Fibroblast of villous mesenchyme (primary cell): ENCODE measurements around the gene KDR. TPM values are rescaled to one million over a fixed set of nuclear protein-coding genes. Genes with fewer than 3 reads are reported as not detected.

Experiments
- DNase-seq: peaks from one replicate; pipeline ENCODE4 v3.0.0-alpha.2; 2010; ENCODE audit warnings: low read depth
- H3K4me3 ChIP-seq: 2 replicates; pipeline ENCODE4 v1.5.1; 2011; ENCODE audit warnings: low read depth, mild to moderate bottlenecking, low read length
- total RNA-seq: library from RNA; depleted of rRNA; stranded (reverse); fragments of >200 nt; gene quantifications from 2 replicates; pipeline ENCODE4 v1.2.3, GENCODE V29; 2012
- TF ChIP-seq, protein P1 (sequence below): IDR thresholded peaks from 2 replicates; pipeline ENCODE4 v1.5.1; 2012; ENCODE audit warnings: low read depth, mild to moderate bottlenecking, low read length; ENCODE audit not compliant: insufficient read depth

KDR gene
- total RNA-seq, 1 donor, result 0.86 TPM

DNA sequence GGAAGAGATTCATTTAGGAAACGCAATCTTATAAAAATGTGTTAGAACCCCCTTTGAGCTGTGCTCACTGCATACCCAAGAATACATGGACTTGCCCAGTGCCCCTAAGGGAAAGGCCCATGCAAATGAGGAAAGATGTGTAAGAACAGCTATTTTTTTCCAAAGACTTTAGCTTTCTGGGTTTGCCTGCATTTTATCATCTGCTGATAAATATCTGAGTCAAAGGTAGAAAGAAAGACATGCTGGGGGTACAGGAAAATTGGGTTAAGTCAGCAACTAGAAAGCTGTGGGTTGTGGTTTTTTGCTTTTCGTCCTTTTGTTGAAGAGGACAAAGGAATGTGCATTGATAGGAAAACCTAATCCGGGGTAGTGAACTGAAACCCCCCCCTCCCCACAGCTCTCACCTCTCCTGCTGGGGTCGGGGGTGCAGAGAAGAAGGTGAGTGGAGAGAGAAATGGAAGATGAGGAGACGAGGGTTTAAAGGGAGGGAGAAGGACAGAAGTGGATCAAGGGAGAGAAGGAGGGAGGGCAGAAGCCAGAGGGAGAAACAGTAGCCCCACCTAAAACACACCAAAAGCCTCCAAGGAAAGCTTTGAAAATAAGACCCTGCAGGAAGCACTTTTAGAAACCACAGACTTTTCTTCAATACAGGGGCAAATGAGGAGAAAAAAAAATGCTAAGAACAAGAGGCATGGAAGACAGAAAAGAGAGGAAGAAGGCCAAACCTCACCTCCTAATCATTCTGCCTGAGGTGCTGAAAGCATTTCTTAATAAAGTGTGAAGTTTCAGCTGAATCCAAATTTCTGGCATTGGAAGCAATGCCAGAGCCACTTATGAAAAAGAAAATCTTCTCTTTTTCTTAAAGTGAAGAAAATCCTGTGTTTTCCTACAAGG lies 49.3 kb downstream of the KDR start:
- no peak overlapping the region for H3K4me3 ChIP-seq
- TF ChIP-seq, protein P1, sequence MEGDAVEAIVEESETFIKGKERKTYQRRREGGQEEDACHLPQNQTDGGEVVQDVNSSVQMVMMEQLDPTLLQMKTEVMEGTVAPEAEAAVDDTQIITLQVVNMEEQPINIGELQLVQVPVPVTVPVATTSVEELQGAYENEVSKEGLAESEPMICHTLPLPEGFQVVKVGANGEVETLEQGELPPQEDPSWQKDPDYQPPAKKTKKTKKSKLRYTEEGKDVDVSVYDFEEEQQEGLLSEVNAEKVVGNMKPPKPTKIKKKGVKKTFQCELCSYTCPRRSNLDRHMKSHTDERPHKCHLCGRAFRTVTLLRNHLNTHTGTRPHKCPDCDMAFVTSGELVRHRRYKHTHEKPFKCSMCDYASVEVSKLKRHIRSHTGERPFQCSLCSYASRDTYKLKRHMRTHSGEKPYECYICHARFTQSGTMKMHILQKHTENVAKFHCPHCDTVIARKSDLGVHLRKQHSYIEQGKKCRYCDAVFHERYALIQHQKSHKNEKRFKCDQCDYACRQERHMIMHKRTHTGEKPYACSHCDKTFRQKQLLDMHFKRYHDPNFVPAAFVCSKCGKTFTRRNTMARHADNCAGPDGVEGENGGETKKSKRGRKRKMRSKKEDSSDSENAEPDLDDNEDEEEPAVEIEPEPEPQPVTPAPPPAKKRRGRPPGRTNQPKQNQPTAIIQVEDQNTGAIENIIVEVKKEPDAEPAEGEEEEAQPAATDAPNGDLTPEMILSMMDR, result no peak
- DNase-seq, result no peak

- TF ChIP-seq, protein P1, result no peak
- no peak overlapping the region for H3K4me3 ChIP-seq
- no peak for DNase-seq
Measured at GRCh38 chr4:55075376-55075775, 50.0 kb downstream of the KDR start.

DNA sequence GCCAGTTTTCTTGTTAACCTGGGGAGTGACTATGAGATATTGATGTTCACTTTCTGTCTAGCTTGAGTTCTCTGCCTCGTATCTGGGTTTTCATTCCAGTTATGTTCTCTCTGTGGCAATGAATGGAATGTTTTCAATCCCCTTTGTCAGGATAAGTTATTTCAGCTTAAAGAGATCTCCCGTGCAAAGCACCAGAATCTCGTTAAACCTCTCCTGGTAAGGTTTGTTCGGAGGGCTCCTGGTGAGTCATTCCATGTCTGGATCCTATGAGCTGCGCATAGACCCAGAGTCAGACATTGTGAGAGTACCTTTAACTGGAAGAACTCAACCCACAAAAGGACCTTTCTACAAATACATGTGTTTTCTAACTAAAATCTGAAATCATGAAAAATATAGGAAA lies 51.0 kb downstream of the KDR start:
- H3K4me3 ChIP-seq, result no peak overlapping the region
- peak; percentile 32 for DNase-seq
- TF ChIP-seq, protein P1, result no peak

GRCh38 chr4:55071951-55072350 lies 53.4 kb downstream of the KDR start:
- H3K4me3 ChIP-seq, result no peak overlapping the region
- TF ChIP-seq, protein P1, result no peak
- DNase-seq, result no peak

DNA sequence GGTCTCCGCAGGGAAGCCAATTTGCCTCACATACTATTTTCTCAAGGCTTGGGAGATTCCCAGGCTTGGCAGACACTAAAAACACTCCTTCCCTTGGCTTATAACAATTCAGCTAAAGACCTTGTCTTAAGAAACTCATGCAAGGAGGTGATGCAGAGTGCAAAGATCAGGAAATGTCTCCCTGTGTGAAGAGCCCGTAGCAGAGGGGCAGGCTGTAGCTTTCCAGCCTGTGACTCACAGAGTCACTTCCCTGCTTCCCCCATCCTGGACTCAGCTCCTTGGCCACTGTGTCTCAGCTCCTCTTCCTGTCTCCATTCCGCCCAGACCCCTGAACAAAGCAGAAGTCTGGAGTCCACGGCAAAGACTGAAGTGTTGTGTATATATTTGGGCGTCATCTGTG lies 56.1 kb downstream of the KDR start:
- DNase-seq, result no peak
- TF ChIP-seq, protein P1, result no peak
- no peak overlapping the region for H3K4me3 ChIP-seq

DNA sequence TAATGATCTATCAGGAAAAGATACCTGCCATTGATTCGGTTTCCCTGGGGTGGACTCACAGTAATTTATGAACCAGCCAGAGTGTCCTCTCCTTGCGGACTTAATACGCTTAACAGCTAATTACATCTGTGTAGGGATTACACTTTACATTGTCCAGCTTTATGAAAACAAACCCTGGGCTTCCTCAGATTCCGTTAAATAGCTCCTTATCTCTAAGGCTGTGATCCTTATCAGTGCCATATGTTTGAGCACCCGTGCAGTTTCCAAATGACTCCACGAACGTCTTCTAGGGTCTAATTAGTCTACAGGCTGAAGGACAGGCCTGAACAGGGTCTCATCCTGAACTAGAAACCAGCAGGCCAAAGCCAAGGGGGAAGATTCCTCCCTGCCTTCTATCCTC lies 56.9 kb downstream of the KDR start:
- TF ChIP-seq, protein P1, result no peak
- no peak overlapping the region for H3K4me3 ChIP-seq
- DNase-seq, result no peak
